Ishikawa (cell line): ENCODE results near the gene SGK1.

ENCODE experiments used
- CEBPB ChIP-seq: IDR thresholded peaks from 2 replicates; pipeline ENCODE4 v1.6.1; 2012
- CREB1 ChIP-seq: IDR thresholded peaks from 2 replicates; pipeline ENCODE4 v1.6.1; 2012; ENCODE audit warnings: low read depth
- EP300 ChIP-seq: IDR thresholded peaks from 2 replicates; pipeline ENCODE4 v1.6.1; 2012; ENCODE audit warnings: borderline replicate concordance
- NFIC ChIP-seq: IDR thresholded peaks from 2 replicates; pipeline ENCODE4 v1.6.1; 2012
- RAD21 ChIP-seq: IDR thresholded peaks from 2 replicates; pipeline ENCODE4 v1.6.1; 2012; ENCODE audit warnings: low read depth
- TAF1 ChIP-seq: IDR thresholded peaks from 2 replicates; pipeline ENCODE4 v1.6.1; 2012; ENCODE audit warnings: low read depth, mild to moderate bottlenecking
- TCF12 ChIP-seq: IDR thresholded peaks from 2 replicates; pipeline ENCODE4 v1.6.1; 2012; ENCODE audit warnings: low read depth
- TF ChIP-seq, protein P1 (sequence below): IDR thresholded peaks from 2 replicates; pipeline ENCODE4 v1.6.1; 2012
- TF ChIP-seq, protein P2 (sequence below): IDR thresholded peaks from 2 replicates; pipeline ENCODE4 v1.6.1; 2012
- TF ChIP-seq, protein P3 (sequence below): IDR thresholded peaks from 2 replicates; pipeline ENCODE4 v1.6.1; 2012; ENCODE audit warnings: low read depth, mild to moderate bottlenecking

DNA sequence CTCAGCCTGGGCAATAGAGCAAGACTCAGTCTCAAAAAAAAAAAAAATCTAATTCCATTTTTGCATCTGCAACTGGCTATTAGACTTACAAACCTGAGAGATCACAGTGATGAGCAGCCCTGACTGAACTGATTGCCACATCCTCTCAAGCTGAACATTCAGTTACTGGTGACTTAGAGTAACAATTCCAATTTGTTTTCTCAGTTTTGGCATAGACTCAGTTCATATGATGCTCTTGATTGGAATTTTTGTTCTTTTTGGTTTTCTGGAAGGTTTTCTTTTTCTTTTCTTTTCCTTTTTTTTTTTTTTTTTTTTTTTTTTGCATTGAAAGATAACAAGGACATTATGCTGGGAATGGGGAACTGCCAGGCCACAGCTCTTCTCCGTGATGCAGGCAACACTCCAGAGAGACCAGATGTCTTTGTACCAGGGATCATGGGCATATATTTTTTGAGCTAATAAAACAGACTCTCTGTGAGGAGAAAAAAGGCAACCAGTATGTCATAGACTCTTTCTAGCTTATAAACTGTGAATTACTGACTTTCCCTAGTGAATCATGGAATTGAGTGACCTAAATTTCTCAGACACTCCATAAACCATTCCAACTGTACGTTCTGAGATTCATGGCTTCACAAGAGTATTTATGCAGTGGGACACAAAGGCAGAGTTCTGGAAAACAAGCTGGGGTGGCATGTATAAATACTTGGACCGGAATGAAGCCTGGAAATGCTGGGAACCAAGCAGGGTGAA lies 179.5 kb downstream of the SGK1 start:
- no peak for TF ChIP-seq CREB1
- no peak for TF ChIP-seq EP300
- no peak for TF ChIP-seq TCF12
- TF ChIP-seq, protein P1, sequence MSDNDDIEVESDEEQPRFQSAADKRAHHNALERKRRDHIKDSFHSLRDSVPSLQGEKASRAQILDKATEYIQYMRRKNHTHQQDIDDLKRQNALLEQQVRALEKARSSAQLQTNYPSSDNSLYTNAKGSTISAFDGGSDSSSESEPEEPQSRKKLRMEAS: no peak
- no peak for TF ChIP-seq NFIC
- TF ChIP-seq RAD21: no peak
- TF ChIP-seq TAF1: no peak
- TF ChIP-seq, protein P2, sequence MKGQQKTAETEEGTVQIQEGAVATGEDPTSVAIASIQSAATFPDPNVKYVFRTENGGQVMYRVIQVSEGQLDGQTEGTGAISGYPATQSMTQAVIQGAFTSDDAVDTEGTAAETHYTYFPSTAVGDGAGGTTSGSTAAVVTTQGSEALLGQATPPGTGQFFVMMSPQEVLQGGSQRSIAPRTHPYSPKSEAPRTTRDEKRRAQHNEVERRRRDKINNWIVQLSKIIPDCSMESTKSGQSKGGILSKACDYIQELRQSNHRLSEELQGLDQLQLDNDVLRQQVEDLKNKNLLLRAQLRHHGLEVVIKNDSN: no peak
- TF ChIP-seq CEBPB: no peak
- TF ChIP-seq, protein P3, sequence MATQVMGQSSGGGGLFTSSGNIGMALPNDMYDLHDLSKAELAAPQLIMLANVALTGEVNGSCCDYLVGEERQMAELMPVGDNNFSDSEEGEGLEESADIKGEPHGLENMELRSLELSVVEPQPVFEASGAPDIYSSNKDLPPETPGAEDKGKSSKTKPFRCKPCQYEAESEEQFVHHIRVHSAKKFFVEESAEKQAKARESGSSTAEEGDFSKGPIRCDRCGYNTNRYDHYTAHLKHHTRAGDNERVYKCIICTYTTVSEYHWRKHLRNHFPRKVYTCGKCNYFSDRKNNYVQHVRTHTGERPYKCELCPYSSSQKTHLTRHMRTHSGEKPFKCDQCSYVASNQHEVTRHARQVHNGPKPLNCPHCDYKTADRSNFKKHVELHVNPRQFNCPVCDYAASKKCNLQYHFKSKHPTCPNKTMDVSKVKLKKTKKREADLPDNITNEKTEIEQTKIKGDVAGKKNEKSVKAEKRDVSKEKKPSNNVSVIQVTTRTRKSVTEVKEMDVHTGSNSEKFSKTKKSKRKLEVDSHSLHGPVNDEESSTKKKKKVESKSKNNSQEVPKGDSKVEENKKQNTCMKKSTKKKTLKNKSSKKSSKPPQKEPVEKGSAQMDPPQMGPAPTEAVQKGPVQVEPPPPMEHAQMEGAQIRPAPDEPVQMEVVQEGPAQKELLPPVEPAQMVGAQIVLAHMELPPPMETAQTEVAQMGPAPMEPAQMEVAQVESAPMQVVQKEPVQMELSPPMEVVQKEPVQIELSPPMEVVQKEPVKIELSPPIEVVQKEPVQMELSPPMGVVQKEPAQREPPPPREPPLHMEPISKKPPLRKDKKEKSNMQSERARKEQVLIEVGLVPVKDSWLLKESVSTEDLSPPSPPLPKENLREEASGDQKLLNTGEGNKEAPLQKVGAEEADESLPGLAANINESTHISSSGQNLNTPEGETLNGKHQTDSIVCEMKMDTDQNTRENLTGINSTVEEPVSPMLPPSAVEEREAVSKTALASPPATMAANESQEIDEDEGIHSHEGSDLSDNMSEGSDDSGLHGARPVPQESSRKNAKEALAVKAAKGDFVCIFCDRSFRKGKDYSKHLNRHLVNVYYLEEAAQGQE: no peak
